Ovary (tissue), 3 donors: ENCODE data around the gene PRDX2.

Source experiments
- POLR2A ChIP-seq: fragments of 450-650 bp; IDR thresholded peaks from one replicate; pipeline ENCODE4 v1.6.1; 2017; ENCODE audit warnings: antibody characterized with exemption, mild to moderate bottlenecking, moderate library complexity
- TF ChIP-seq, protein P1 (sequence below), 3 donors: fragments of 450-650 bp in 2 of 3; fragments of 200-600 bp in 1 of 3; IDR thresholded peaks; one replicate each; pipeline versions ENCODE4 v1.5.1 to v1.8.0; 2016 to 2022; ENCODE audit warnings: antibody characterized with exemption in 3 of 3, mild to moderate bottlenecking in 1 of 3
- donor health status: DM: no; HTN: no; CAD: no.

DNA sequence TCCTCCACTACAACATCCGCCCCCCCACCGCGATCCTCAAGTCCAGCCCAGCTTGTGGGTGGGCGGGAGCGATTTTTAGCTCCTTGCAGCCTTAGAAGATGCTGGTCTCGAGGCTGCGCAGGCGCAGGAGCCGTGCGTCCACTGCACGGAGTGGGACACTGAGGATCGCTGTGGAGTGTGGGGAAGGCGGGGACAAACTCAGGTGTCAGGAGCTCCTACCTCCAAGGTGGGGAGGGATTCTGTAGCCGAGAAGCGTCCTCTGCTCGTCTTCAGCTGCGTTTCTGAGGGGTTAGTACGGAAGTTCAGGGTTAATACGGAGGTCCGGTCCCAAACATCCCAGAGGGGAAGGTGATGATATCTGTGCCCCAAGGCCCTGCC is 33.0 kb upstream of the PRDX2 start, which contains the start of gene RTBDN:
- no peak for TF ChIP-seq POLR2A
- TF ChIP-seq, protein P1, sequence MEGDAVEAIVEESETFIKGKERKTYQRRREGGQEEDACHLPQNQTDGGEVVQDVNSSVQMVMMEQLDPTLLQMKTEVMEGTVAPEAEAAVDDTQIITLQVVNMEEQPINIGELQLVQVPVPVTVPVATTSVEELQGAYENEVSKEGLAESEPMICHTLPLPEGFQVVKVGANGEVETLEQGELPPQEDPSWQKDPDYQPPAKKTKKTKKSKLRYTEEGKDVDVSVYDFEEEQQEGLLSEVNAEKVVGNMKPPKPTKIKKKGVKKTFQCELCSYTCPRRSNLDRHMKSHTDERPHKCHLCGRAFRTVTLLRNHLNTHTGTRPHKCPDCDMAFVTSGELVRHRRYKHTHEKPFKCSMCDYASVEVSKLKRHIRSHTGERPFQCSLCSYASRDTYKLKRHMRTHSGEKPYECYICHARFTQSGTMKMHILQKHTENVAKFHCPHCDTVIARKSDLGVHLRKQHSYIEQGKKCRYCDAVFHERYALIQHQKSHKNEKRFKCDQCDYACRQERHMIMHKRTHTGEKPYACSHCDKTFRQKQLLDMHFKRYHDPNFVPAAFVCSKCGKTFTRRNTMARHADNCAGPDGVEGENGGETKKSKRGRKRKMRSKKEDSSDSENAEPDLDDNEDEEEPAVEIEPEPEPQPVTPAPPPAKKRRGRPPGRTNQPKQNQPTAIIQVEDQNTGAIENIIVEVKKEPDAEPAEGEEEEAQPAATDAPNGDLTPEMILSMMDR (IDR thresholded peaks at IDR 0.05) = no peak
